ENCODE measurements around the gene TMEM125. TPM values are rescaled to one million over a fixed set of nuclear protein-coding genes. Genes with fewer than 3 reads are reported as not detected.

The TMEM125 gene
- total RNA-seq, 1 donor: not detected

DNA sequence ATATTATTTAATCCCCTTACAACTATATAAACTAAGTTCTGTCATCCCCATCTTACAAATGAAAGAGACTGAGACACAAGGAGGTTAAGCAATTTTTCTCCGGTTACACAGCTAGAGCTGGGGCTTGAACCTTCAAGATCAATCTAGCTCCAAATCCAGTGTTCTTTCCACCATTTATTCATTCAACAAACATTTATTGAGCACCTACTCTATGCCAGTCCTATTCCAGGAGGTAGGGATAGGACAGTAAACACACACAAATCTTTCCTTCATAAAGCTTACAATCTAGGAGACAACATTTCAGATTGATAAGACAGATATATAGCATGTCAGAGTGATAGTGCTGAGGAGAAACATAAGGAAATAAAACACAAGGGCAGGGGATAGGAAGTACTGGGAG, 2.9 kb upstream of the TMEM125 start:
- no peak overlapping the region for H3K4me3 ChIP-seq (ENCODE audit: low read depth, low read length)
- DNase-seq (ENCODE audit: low read depth): no peak
- no peak for TF ChIP-seq CTCF (IDR thresholded peaks at IDR 0.05; ENCODE audit: insufficient read depth, low read length)

GRCh38 chr1:43267291-43267805, 2.4 kb upstream of the TMEM125 start:
- TF ChIP-seq CTCF (IDR thresholded peaks at IDR 0.05; ENCODE audit: insufficient read depth, low read length): no peak
- DNase-seq (ENCODE audit: low read depth): peak; percentile 62
- H3K4me3 ChIP-seq (ENCODE audit: low read depth, low read length): no peak overlapping the region

- no peak for DNase-seq (ENCODE audit: low read depth)
- no peak overlapping the region for H3K4me3 ChIP-seq (ENCODE audit: low read depth, low read length)
- TF ChIP-seq CTCF (IDR thresholded peaks at IDR 0.05; ENCODE audit: insufficient read depth, low read length): no peak
Measured at GRCh38 chr1:43267818-43268425, 1.9 kb upstream of the TMEM125 start.

- H3K4me3 ChIP-seq (ENCODE audit: low read depth, low read length): no peak overlapping the region
- no peak for TF ChIP-seq CTCF (IDR thresholded peaks at IDR 0.05; ENCODE audit: insufficient read depth, low read length)
- no peak for DNase-seq (ENCODE audit: low read depth)
Measured at GRCh38 chr1:43270421-43271095, 775 bp downstream of the TMEM125 start.

- no peak for TF ChIP-seq CTCF (IDR thresholded peaks at IDR 0.05; ENCODE audit: insufficient read depth, low read length)
- DNase-seq (ENCODE audit: low read depth): no peak
- no peak overlapping the region for H3K4me3 ChIP-seq (ENCODE audit: low read depth, low read length)
Measured at GRCh38 chr1:43271186-43272118, 1.7 kb downstream of the TMEM125 start.

- no peak for TF ChIP-seq CTCF (IDR thresholded peaks at IDR 0.05; ENCODE audit: insufficient read depth, low read length)
- H3K4me3 ChIP-seq (ENCODE audit: low read depth, low read length): no peak overlapping the region
- no peak for DNase-seq (ENCODE audit: low read depth)
Measured at GRCh38 chr1:43272161-43272560, 2.4 kb downstream of the TMEM125 start.
